ENCODE measurements around the gene ISG20.

- no peak for TF ChIP-seq CTCF (IDR thresholded peaks at IDR 0.05)
- no peak for TF ChIP-seq POLR2A (IDR thresholded peaks at IDR 0.05)
These were observed 67.0 kb downstream of the ISG20 start for GRCh38 chr15:88705769-88706165.

Data from right lobe of liver (tissue), 4 donors.